Keratinocyte (primary cell): Measurements from ENCODE around the gene PHLPP2. TPM values are rescaled to one million over a fixed set of nuclear protein-coding genes. Genes with fewer than 3 reads are reported as not detected.

Source experiments
- DNase-seq: peaks from one replicate; pipeline ENCODE4 v3.0.0-alpha.2; 2011; ENCODE audit warnings: low read depth, missing footprints, low spot score
- FAIRE-seq: peaks from 2 replicates; lab custom pipeline; 2011; peaks lifted over from hg19 to GRCh38; lab: Jason Lieb, UNC
- H2AFZ ChIP-seq: 2 replicates; pipeline ENCODE4 v1.6.0; 2012; ENCODE audit warnings: low read length, control low read depth, inconsistent platforms; ENCODE audit not compliant: control insufficient read depth
- H3K27ac ChIP-seq: 2 replicates; pipeline ENCODE4 v1.5.1; 2011; ENCODE audit warnings: low read length; ENCODE audit not compliant: control insufficient read depth, insufficient read depth
- H3K27me3 ChIP-seq: 3 replicates; pipeline ENCODE4 v1.6.0; 2011; ENCODE audit warnings: low read length; ENCODE audit not compliant: control insufficient read depth, insufficient read depth; ENCODE audit errors: extremely low read depth
- H3K36me3 ChIP-seq, 2 experiments: 2 replicates in 1 of 2; 3 replicates in 1 of 2; pipeline ENCODE4 v1.5.1; 2011; ENCODE audit warnings: low read length in 2 of 2, mild to moderate bottlenecking in 1 of 2; ENCODE audit not compliant: control insufficient read depth in 2 of 2, insufficient read depth in 2 of 2; ENCODE audit errors: extremely low read depth in 1 of 2
- H3K4me1 ChIP-seq: 3 replicates; pipeline ENCODE4 v1.5.1; 2011; ENCODE audit warnings: low read length; ENCODE audit not compliant: control insufficient read depth, insufficient read depth; ENCODE audit errors: extremely low read depth
- H3K4me2 ChIP-seq: 3 replicates; pipeline ENCODE4 v1.6.0; 2011; ENCODE audit warnings: low read depth, low read length; ENCODE audit not compliant: control insufficient read depth, insufficient read depth; ENCODE audit errors: extremely low read depth
- H3K4me3 ChIP-seq, 3 experiments: fragments of 200-600 bp in 1 of 3; sonication (generic) in 1 of 3; 2 replicates in 2 of 3; 3 replicates in 1 of 3; pipeline ENCODE4 v1.5.1; 2011 to 2016; ENCODE audit warnings: low read length in 3 of 3, mild to moderate bottlenecking in 3 of 3, control low read depth in 2 of 3, inconsistent platforms in 1 of 3, low read depth in 1 of 3, mixed read lengths in 1 of 3, mixed run types in 1 of 3, moderate library complexity in 1 of 3; ENCODE audit not compliant: control insufficient read depth in 2 of 3, insufficient read depth in 2 of 3; ENCODE audit errors: extremely low read depth in 1 of 3
- H3K79me2 ChIP-seq: 2 replicates; pipeline ENCODE4 v1.6.0; 2012; ENCODE audit warnings: low read length; ENCODE audit not compliant: control insufficient read depth, insufficient read depth
- H3K9ac ChIP-seq: 3 replicates; pipeline ENCODE4 v1.6.0; 2011; ENCODE audit warnings: low read length; ENCODE audit not compliant: control insufficient read depth, insufficient read depth; ENCODE audit errors: extremely low read depth
- H3K9me1 ChIP-seq: 3 replicates; pipeline ENCODE4 v1.6.0; 2011; ENCODE audit warnings: low read length; ENCODE audit not compliant: control insufficient read depth, insufficient read depth; ENCODE audit errors: extremely low read depth
- H3K9me3 ChIP-seq: 2 replicates; pipeline ENCODE4 v1.5.1; 2012; ENCODE audit warnings: low read depth, low read length; ENCODE audit not compliant: control insufficient read depth
- H4K20me1 ChIP-seq: 3 replicates; pipeline ENCODE4 v1.6.0; 2011; ENCODE audit warnings: low read length; ENCODE audit not compliant: control insufficient read depth, insufficient read depth; ENCODE audit errors: extremely low read depth
- EZH2 ChIP-seq: IDR thresholded peaks from one replicate; pipeline ENCODE4 v1.6.1; 2012; ENCODE audit warnings: inconsistent platforms, mild to moderate bottlenecking, low read length, moderate library complexity
- dilution Hi-C: fragments of 300-500 bp; cut with MboI; formaldehyde crosslinking; loops from one replicate; pipeline ENCODE4 v1.7.0; 2020; ENCODE audit warnings: low sequenced_read_pairs; ENCODE audit not compliant: extremely low pct_ligation_motif_present
- polyA plus RNA-seq, 5 experiments: library from polyadenylated mRNA; depleted of rRNA in 3 of 5; stranded (reverse) in 3 of 5; stranded (forward) in 1 of 5; unstranded in 1 of 5; fragments of >200 nt; gene quantifications; 1 replicate in 1 of 5; 2 replicates in 3 of 5; 3 replicates in 1 of 5; pipeline versions ENCODE4 v1.2.1 to v1.2.3, GENCODE V29; 2011 to 2012; ENCODE audit warnings: missing spikeins in 2 of 5, low read depth in 1 of 5, low replicate concordance in 1 of 5
- TF ChIP-seq, protein P1 (sequence below), 3 experiments: IDR thresholded peaks in 1 of 3; conservative IDR thresholded peaks in 1 of 3; optimal IDR thresholded peaks in 1 of 3; 2 replicates in 2 of 3; 3 replicates in 1 of 3; pipeline versions ENCODE3 to v1.5.1; 2011; ENCODE audit warnings: low read length in 3 of 3, mild to moderate bottlenecking in 3 of 3, moderate library complexity in 2 of 3, control low read depth in 1 of 3, inconsistent platforms in 1 of 3; ENCODE audit not compliant: insufficient read depth in 2 of 3; ENCODE audit errors: extremely low read depth in 1 of 3

PHLPP2 gene
- polyA plus RNA-seq, 1 donor (not counting 4 experiments of a cell fraction or from before 2014, with no cell fraction given) = 6.5 TPM

DNA sequence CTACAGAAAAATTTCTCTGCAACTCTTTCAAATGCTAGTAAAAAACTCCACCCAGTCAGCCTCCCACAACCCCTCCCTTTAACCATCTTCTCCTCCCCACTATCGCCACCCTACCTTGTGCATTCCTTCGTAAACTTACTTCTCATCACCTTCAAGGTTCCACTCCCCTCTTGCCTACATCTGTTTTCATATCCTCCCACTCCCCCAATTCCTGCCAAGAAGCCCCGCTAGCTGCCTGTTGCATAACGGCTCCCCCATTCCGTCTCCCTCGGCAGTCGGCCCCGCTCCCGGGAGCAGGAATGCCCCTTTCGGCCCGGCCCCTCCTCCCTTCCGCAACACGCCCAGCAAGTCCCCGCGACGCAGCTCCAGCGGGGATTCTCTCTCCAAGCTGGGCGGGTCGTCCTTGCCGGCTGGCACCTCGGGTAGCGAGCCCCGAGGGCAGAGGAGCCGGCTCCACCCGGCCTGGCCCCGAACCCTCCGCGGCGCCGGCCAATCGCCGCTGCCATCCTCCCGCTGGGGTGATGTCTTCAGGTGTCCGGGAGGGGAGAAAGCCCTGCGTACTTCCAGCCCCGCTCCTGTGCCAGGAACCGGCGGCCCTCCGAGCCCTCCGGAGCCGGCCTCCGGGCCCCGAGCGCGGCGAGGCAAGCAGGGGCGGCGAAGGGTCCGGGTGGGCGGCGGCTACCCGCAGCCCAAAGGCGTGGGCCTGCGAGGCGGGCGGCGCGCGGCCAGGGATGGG lies 1.5 kb downstream of the PHLPP2 start:
- Histone ChIP-seq H3K79me2 (peaks cover 28% of the 10 kb centered on the region), H3K9me3 (no peaks in the 10 kb centered on the region), H3K27ac (peak overlapping the region; percentile 50), H3K4me3 (peak overlapping the region; percentile 72 to 92 (median 83)), H3K9ac (peak overlapping the region; percentile 69), H3K4me1 (peaks cover 11% of the 10 kb centered on the region), H2AFZ (peak overlapping the region; percentile 94), H3K27me3 (peaks cover 4% of the 10 kb centered on the region), H3K36me3 (peaks cover 0 to 3% of the 10 kb centered on the region in 2 experiments), H3K4me2 (peak overlapping the region; percentile 78), H3K9me1 (no peaks in the 10 kb centered on the region), H4K20me1 (no peaks in the 10 kb centered on the region)
- TF ChIP-seq, protein P1, sequence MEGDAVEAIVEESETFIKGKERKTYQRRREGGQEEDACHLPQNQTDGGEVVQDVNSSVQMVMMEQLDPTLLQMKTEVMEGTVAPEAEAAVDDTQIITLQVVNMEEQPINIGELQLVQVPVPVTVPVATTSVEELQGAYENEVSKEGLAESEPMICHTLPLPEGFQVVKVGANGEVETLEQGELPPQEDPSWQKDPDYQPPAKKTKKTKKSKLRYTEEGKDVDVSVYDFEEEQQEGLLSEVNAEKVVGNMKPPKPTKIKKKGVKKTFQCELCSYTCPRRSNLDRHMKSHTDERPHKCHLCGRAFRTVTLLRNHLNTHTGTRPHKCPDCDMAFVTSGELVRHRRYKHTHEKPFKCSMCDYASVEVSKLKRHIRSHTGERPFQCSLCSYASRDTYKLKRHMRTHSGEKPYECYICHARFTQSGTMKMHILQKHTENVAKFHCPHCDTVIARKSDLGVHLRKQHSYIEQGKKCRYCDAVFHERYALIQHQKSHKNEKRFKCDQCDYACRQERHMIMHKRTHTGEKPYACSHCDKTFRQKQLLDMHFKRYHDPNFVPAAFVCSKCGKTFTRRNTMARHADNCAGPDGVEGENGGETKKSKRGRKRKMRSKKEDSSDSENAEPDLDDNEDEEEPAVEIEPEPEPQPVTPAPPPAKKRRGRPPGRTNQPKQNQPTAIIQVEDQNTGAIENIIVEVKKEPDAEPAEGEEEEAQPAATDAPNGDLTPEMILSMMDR (optimal IDR thresholded peaks at IDR 0.05 in 1 of 3, IDR thresholded peaks at IDR 0.05 in 1 of 3, conservative IDR thresholded peaks at IDR 0.05 in 1 of 3; ENCODE audit: extremely low read depth in 1 of 3, insufficient read depth in 2 of 3, low read length in 3 of 3) = no peak
- no peak for TF ChIP-seq EZH2
- dilution Hi-C loops = no loop called here
- FAIRE-seq (no peak), DNase-seq (peak; percentile 48)

DNA sequence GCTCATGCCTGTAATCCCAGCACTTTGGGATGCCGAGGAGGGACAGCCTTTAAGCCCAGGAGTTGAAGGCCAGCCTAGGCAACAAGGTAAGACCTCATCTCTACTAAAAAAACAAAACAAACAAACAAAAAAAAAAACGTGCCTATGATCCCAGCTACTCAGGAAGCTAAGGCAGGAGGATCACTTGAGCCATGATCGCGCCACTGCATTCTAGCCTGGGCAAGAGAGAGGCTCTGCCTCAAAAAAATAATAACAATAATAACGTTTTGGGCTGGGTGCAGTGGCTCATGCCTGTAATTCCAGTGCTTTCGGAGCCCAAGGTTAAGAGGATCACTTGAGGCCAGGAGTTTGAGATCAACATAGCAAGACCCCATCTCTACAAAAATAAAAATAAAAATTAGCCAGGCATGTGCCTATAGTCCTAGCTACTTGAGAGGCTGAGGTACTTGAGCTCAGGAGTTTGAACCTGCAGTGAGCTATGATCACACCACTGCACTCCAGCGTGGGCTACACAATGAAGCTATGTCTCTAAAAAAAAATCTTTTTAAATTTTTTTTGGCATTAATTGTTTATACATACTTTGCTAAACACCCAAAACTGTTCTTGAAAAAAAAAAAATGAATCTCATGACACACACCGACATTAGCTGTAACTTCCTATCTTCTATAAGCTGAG lies 3.3 kb downstream of the PHLPP2 start:
- Histone ChIP-seq H3K36me3 (peaks cover 0 to 3% of the 10 kb centered on the region in 2 experiments), H3K9ac (no peak overlapping the region), H3K27ac (no peak overlapping the region), H3K27me3 (peaks cover 4% of the 10 kb centered on the region), H3K9me3 (no peaks in the 10 kb centered on the region), H4K20me1 (no peaks in the 10 kb centered on the region), H3K4me3 (no peak overlapping the region), H3K79me2 (peaks cover 39% of the 10 kb centered on the region), H3K9me1 (no peaks in the 10 kb centered on the region), H3K4me1 (peaks cover 11% of the 10 kb centered on the region), H2AFZ (no peak overlapping the region), H3K4me2 (no peak overlapping the region)
- dilution Hi-C loops = no loop called here
- no peak for TF ChIP-seq EZH2
- TF ChIP-seq, protein P1 (optimal IDR thresholded peaks at IDR 0.05 in 1 of 3, IDR thresholded peaks at IDR 0.05 in 1 of 3, conservative IDR thresholded peaks at IDR 0.05 in 1 of 3; ENCODE audit: extremely low read depth in 1 of 3, insufficient read depth in 2 of 3, low read length in 3 of 3) = no peak
- no peak for FAIRE-seq
- DNase-seq = no peak
